ENCODE data around the gene SNAP25.

Gene SNAP25

DNA sequence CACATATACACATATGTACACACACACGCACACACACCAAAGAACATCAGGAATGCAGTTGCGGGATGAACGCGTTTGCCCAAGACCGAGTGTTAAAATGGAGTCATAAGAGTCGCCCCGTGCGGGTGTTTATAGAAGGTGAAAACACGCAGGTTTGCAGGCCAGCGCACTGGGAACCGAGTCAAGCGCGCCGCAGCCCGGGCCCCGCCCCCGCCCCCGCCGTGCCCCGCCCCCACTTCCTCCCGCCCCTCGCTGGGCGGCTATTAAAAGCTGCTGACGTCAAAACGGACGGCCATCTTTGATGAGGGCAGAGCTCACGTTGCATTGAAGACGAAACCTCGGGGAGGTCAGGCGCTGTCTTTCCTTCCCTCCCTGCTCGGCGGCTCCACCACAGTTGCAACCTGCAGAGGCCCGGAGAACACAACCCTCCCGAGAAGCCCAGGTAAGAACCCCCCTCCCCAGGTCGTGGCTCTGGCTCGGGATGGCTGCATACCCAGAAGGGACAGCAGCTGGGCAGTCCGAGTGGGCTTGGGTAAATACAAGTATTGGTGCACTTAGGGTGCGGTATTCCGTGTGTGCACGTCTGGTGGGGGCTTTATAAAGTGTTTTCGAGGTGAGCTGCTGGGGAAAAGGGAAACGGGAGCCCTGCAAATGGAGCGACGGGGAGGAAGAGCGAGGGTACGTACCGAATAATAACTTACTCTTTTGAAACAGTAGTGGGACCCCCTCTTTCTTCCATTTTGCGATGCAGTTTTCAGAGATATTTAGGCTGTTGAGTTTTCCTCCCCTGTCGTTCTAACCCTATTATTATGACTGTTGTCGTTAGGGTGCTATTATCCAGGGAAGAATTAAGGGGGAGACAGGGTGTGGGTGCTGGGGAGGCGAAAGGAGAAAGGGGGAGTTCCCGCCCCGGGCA, at the start of gene SNAP25:
SNAP25 (plus strand) TSS at position 295 of the 916 bp plus-strand sequence. CDS start 56,662 bp downstream, outside the sequence.
- peak; percentile 68 for DNase-seq

DNA sequence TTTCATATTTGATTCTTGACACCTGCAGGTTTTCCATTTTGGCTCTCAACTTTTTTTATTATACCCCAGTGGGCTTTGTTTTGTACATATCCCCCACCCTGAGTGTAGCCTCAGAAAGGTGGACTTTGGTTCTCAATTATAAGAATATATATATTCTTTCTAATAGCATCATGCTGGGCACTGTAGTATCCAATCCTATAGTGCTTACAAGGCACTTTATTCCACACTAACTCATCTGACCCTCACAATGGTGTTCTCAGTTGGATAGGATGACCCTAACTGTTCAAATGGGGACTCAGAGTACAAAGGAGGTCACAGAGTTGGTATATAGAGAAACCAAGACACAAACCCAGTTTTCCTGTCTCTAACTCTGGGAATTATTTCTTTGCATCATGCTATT, 48.9 kb upstream of the SNAP25 start:
- DNase-seq, result no peak

DNA sequence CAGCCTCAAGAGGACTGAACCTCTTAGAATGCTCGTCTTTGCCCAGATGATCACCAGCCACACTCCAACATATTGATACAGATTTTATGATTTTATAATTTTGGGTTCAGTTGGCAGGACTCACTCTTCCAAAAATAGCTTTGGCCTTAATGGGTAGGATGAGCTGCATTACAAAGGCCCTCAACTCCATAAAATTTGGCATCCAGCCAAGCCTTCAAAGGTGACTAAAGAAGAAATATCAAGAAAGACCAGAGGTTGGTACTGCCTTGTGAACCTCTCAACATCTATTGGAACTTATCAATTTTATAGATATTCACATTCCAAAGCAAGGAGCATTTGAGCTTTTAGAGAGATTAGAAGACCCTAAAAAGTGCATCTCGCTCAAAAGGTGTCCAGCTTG, 48.4 kb upstream of the SNAP25 start:
- no peak for DNase-seq

DNA sequence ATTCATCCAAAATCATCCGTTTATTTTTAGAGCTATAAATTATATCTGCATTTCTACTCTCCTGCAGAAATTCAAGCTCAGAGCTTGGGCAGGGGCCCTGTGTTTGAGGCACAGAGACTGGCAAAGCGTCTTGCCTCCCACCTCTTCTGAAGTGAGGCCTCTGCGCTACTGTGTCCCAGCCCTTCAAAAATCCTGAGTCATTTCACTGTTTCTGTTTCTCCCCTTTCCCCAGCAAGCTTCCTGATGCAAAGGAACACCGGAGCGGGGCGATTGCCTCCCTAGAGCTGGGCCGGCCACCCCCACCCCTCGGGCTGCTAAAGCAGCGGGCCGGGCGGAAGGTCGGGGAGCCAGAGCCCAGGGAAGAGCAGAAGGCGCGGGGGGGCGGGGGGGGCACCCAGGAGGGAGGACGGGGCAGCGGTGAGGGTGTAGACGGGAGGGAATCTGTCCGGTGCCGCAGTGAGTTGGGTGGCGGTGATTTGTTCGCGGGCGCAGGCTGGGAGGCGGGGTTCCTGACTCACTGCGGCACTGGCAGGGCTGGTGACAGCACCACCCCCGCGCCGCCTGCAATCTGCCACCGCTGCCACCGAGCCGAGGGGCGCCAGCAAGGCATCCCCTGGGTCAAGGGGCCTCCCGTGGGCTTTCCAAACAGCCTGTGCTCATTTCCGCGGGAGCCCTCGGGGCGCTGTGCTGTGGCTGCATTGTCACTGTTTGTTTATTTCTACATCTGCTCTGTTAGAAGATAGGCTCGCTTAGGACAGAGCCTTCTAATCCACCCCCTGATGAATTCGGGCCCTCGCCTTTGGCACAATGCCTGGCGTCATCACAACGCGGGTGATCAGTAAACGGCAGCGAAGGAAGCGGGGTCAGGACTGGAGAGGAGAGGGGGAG, 46.5 kb upstream of the SNAP25 start:
- peak; percentile 74 for DNase-seq

DNA sequence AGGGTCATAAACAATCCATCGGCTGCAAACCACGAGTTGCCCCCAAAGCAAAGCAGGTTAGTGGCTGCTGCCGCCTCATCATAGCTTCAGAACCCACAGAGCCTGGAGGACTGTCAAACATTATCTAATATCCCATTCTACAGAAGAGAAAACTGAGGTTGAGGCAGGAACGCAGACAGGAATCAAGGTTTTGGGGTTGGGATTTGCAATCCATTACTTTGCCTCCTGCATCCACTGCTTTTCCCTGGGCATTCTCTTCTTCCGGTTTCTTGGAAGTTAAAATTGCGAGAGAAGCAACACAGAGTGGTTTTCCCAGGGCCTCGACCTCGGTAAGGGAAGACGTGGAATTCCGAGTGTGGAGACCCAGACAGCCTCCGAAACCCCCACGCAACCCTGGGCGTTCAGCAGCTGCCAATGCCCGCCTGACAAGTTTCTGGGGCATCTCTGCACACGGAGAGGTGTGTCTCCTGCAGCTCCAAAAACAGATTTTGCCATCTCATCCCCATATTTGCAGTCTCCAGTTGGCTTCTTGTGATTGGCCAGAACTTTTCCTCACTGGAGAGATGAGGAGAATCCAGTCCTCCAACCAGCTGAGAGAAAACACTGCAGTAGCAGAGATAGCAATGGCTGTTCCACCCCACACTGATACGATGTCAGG, 45.5 kb upstream of the SNAP25 start:
- no peak for DNase-seq

DNA sequence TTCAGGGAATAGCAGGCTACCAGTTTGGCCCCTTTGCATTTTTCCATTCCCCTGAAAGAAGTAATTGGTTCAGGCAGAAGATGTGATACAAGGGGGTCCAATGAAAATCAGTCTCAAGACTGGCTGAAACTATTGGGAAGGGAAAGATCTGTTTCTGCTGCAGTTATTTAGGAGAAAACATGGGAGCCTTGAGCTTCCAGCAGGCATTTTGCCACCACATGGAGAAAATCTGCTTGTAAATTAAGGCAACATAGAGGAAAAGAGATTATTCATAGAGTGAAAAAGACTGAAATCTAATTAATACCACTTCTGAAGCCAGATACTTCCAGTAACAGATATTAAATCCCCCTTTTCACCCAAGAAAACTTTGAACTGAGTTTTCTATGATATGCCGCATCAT, 44.2 kb upstream of the SNAP25 start:
- DNase-seq, result no peak

DNA sequence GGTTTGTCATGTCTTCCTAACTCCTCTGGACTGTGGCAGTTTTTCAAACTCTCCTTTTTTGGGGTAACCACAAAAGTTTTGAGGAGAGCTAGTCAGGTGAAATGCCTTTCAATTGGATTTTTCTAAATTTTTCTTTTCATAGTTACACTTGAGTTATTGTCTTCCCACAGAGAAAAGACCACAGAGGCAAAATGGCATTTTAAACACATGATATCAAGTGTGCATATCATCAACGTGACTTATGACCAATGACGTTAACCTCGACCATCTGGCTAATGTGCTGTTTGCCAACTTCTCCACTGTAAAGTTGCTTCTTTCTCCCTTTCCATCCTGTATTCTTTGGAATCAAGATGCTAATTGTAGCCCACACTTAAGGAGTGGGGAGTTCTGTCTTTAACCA, 41.3 kb upstream of the SNAP25 start:
- no peak for DNase-seq

DNA sequence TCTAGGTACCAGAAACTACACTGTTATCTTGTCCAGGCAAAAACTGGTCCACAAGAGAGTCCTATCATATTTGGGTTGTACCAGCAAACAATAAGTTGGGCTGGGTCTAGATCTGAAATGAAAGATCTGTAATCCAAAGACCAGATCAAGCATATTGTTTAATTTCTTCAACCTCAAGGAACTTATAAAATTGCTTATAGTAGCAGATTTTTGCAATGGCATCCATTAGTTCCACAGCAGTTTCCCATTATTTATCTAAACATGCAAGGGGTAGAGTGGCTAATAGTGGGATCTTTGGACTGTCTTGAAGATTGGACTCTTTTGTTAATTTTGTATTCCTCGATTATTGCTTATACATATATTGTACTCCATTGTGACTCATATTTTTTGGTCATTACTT, 40.5 kb upstream of the SNAP25 start:
- no peak for DNase-seq

DNA sequence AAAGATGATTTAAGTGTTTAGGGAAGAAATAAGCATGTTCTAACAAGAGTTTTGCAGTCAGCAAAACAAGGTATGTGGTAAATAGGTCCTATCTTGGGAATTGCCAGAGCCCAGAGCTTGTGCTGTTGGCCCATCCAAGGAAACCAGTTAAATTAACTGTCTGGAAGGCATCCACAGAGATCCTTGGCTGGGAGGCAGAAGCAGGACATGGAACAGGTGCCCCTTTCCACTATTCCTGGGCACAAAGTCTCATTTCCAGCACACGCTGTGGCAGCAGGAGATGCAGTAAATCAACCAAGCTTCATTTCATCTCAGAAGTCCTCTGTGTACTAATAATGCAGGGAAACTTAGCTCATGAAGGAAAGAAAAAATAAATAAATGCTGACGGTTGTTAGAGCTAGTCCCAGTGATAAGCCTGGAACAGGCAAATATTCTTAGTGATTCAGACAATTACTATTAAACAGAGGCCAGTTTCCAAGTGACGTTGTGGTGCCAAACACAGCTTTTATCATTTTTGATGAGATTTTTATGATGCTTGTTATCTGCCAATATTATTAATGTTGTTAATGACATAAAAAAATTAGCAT, 39.8 kb upstream of the SNAP25 start:
- DNase-seq, result no peak

DNA sequence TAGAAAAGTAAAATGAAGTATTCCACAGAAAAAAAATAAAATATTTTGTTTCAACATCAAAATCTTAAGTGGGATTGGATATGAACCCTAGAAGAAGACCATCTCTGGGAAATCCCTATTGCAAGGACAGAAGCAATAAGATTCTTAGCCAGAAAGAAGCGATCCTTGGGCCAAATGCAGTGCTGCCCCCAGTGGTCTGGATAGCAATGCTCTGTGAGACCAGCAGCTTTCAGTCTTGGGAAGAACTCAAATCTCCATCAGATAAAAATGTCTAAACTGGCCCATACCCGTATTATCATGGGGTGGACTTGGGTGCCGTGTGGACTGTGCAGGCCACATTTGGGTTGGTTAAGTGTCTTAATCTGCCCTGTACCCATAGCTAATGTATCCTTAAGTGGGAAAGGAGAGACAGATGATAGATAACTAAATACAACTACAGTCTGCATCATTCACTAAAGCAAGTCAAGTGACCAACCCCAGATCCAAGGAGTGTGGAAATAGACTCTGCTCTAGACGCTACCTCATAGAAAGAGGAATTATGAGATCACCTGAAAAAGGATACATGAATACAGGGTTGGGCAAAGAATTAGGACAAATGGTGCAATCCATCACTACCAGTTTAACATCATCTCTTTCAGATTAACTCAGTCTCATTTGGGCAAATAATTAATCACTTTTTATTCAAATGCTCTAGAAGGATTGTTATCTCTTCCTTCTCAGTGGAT, 38.9 kb upstream of the SNAP25 start:
- DNase-seq, result no peak

DNA sequence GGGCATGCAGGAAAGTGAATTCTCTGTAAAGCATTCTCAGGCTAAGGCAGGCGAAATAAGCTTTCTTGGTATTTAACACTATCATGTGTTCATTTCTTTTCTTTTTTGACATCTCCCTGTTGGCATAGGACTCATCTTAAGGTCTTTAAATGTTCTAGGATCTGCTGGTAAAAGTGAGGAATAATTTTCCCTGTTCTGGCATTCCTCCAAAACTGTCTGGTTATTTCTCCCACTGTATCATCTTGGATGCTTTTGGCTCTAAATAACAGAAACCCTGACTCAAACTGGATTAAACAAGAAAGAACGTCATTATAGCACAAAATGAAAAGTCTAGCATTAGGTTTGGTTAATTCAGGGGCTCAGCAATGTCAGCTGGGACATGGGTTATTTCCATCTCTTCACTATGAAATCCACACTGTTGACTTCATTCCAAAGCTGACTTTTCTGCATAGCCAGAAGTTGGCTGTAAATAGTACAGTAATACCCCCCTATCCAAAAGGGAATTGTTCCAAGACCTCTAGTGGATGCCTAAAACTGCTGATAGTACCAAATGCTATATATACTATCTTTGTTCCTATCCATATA, 37.9 kb upstream of the SNAP25 start:
- DNase-seq, result no peak

DNA sequence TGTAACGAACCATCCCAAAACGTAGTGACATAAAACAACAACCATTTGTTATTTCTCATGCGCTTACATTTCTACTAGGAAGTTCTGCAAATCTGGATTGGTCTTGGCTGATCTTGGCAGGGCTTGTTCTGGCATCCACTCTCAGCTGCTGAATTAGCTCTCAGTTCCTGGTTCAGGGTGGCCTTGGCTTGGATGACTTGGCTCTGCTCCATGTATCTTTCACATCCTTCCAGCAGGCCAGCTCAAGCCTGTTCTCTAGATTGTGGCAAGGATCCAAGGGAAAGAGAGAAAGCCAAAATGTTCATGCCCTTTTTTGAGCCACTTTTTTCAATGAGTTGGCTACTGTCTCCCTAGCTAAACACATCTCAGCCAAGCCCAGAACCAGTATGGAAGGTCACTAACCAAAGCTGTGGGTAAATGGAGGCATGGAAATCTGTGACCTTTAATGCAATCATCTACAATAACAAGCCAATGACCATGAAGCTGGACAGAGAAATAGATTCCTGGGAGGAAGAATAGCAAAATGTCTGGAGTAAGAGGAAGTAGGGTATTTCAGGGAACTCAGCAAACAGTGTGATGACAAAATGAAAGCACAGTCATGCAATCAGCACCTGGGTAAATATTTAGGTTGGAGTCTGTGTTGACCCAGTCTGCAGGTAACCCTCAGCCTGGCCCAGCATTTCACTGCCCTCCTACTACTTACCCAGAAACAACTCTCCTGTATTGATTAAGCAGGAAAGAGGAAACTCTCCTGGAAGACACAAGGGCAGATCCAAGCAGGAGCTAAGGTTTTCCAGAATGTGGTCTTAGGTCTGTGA, 32.7 kb upstream of the SNAP25 start:
- no peak for DNase-seq

DNA sequence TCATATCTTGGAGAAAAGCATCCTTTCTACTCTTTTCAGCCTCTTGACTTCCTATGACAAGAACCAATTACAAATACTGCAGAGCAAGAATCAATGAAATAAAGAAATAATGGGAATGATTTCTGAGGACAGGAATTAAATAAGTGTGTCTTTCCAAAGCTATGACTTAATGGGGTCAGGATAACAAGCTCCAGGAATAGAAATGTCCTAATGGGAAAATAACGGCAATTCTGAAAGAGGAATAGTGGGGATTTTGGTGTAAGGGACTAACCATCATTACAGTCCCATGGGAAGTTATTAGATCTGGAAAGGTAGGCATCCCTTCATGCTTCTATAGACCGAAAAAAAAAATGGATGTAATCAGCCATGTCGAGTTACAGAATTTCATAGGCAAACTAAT, 28.2 kb upstream of the SNAP25 start:
- no peak for DNase-seq

DNA sequence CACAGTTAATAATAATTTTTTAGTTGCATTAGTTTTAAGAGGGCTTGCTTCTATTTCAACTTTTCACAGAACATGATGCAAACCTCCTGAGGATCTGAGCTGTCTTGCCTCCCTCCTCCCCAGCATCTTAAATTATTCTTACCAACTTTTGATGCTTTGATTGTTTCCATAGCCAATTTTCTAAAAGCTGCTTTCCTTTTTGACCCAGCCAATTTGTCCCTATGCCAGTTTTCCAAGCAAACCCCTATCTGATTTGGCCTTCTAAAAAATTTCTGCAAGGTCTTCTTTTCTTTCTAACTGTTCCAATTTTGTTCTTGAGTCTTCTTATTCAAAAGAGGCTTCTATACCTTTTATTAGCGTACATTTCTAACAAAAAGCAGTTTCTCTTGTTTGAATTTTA, 26.5 kb upstream of the SNAP25 start:
- DNase-seq, result no peak

DNA sequence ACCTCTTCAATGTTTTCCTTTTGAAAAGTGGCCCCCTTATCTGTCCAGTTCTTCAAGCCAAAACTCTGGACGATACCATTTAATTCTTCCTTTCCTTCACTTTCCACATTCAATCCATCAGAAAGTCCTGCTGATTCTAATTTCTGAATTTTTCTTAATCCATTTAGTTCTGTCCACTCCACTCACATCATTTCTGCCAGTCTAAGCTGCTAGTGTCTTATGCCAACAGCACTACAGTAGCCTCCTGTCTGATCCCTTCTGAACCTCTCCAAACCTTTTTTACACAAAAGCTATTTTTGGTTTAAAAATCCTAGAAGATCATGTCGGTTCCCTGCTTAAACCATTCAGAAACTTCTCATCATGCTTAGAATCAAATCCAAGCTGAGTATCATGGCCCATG, 24.5 kb upstream of the SNAP25 start:
- DNase-seq, result no peak

DNA sequence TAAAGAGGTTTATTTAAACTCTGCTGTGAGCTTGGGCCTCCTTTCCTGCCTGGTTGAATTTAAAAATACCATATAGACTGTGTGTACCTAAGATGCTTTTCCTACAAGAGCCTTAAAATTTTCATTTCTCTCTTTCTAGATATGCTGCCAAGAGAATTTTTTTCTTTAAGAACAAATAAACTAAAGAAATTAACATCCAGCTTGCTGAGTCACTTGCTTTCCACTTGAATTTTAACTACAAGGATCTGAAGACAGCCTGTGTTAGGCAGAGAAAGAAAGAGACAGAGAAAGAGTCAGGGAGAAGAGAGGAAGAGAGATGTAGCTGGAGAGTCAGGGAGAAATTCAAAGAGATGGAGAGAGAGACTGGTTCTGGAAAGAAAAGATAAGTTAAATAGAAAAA, 18.3 kb upstream of the SNAP25 start:
- no peak for DNase-seq

DNA sequence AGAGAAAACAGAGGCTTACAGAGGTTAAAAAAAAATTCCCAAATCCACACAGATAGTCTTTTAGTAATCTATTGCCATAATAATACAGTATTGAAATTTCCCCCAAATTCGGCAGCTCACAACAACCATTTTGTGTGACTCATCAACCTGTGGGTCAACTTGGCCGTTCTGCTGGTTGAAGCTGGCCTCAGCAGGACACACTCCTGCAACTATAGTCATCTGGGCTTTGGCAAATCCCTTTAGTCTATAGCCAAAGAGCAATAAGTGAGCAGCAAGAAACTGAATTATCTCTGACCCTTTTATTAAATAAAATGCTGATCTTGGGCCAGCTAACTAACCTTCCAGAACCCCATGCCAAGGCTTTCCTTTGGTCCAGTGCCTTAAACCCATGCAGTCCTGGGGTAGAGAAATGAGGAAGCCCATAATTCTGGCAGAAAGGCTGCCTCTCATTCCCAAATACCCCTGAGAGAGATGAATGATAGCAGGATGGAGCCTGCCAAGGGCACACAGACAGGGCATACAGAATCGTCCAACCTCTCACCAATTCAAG, 17.2 kb upstream of the SNAP25 start:
- no peak for DNase-seq

DNA sequence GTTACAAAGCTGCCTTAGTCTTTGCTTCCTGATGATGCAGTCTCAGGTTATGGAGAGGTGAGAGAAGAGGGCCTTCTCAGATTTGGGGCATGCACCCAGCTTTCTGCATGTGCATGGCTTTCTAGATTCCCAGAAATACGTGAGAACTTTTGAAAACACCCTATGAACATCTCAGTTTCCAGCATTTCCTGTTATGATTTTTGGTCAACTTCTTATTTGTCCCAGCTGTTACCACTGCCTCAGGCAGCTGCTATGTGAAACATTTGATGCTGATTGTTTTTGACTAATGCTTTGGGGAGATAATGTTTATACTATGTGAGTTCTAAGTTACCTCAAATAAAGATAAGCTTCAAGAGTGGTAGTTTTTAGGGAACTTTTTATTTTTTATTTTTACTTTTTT, 9.5 kb upstream of the SNAP25 start:
- DNase-seq, result no peak

DNA sequence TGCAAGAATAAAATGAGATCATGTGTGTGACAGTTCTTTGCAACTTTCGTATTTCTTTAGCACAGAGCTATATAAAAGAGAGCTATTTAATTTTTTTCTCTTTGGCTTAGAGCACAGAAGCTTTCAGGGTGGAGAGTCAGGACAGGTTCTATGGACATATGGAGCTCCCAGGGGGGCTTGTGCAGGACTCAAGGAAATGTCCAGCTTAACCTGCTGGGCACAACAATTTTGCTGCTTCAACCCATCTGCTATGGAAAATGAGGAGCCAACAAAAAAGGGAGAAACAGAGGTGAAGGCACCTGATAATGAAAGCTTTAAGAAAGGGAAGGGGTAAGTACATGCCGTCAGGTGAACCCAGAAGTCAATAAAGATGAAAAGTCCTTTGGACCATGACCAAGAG, 5.1 kb upstream of the SNAP25 start:
- DNase-seq, result no peak

DNA sequence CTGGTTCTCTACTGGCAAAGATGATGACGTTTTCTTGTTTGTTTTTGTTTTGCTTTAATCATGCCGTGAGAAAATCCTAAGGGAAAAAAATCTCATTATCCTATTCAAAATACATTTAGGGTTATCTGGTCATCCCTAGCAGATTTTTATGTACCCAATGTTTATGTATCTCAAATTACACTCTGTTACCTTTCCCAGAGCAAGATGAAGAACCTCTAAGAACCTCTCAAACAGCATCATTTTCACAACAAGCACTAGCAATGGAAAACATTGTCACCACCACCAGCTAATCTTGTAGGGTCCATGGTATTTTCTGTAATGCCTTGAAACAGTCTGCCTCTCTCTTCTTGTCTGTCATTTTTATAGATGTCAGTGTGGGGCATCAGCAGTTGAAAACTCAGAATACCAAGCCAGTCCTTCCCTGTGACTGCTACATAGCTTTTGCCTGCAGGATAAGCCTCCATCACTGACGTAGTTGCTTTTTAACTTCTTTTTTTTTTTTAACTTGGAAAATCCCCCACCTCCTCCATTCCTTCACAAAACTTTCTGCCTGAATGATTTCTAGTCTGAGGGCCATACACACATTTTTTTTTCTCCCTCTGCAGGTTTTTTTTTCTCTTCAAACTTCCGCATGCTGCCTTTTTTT, 2.4 kb upstream of the SNAP25 start:
- no peak for DNase-seq

All from T1000 (cell line).